Smooth muscle cell (in vitro differentiated cells): ENCODE data around the gene NHERF1. TPM values are rescaled to one million over a fixed set of nuclear protein-coding genes. Genes with fewer than 3 reads are reported as not detected.

Source experiments
- DNase-seq: peaks from one replicate; lab custom pipeline; 2025; ENCODE audit not compliant: unreplicated experiment; lab: John Stamatoyannopoulos, UW
- H2AFZ ChIP-seq: fragments of 200-600 bp; sonication (generic); 2 replicates; pipeline ENCODE4 v1.6.0; 2016; ENCODE audit warnings: antibody characterized with exemption, low read depth, mild to moderate bottlenecking
- H3F3A ChIP-seq: fragments of 200-600 bp; sonication (generic); 2 replicates; pipeline ENCODE4 v1.6.0; 2017; ENCODE audit warnings: antibody characterized with exemption, low read depth
- H3K27ac ChIP-seq: fragments of 200-600 bp; sonication (generic); 2 replicates; pipeline ENCODE4 v1.5.1; 2016; ENCODE audit warnings: low read depth, mild to moderate bottlenecking
- H3K27me3 ChIP-seq: fragments of 200-600 bp; sonication (generic); 2 replicates; pipeline ENCODE4 v1.6.1; 2016; ENCODE audit warnings: low read depth, mild to moderate bottlenecking
- H3K36me3 ChIP-seq: fragments of 200-600 bp; sonication (generic); 2 replicates; pipeline ENCODE4 v1.5.1; 2016; ENCODE audit warnings: low read depth
- H3K4me1 ChIP-seq: fragments of 200-600 bp; sonication (generic); 2 replicates; pipeline ENCODE4 v1.5.1; 2016; ENCODE audit warnings: low read depth
- H3K4me2 ChIP-seq: fragments of 200-600 bp; sonication (generic); 2 replicates; pipeline ENCODE4 v1.6.0; 2016; ENCODE audit warnings: mild to moderate bottlenecking
- H3K4me3 ChIP-seq: fragments of 200-600 bp; sonication (generic); 2 replicates; pipeline ENCODE4 v1.5.1; 2016; ENCODE audit warnings: mild to moderate bottlenecking
- H3K79me2 ChIP-seq: fragments of 200-600 bp; sonication (generic); 2 replicates; pipeline ENCODE4 v1.6.0; 2016; ENCODE audit warnings: low read depth, mild to moderate bottlenecking
- H3K9ac ChIP-seq: fragments of 200-600 bp; sonication (generic); 2 replicates; pipeline ENCODE4 v1.6.0; 2016; ENCODE audit warnings: low read depth
- H3K9me3 ChIP-seq: fragments of 200-600 bp; sonication (generic); replicated peaks from 2 replicates; pipeline ENCODE4 v1.5.1; 2016; ENCODE audit warnings: low read depth
- H4K20me1 ChIP-seq: fragments of 200-600 bp; sonication (generic); 2 replicates; pipeline ENCODE4 v1.6.0; 2016; ENCODE audit warnings: low read depth
- WGBS: methylation state at CpG from one replicate; pipeline ENCODE4 v1.1.7; 2016; ENCODE audit warnings: low lambda C conversion rate; 5-methylcytosine and 5-hydroxymethylcytosine counted together
- polyA plus RNA-seq: library from polyadenylated mRNA; unstranded; fragments of >200 nt; fragmentation: Nextera tagmentation; extraction: Ambion mirVana; gene quantifications from 2 replicates; pipeline ENCODE4 v1.2.1, GENCODE V29; 2016
- total RNA-seq: library from RNA; depleted of rRNA; stranded (reverse); fragments of >200 nt; gene quantifications from 2 replicates; pipeline ENCODE4 v1.2.3, GENCODE V29; 2014
- TF ChIP-seq, protein P1 (sequence below): fragments of 200-600 bp; sonication (generic); IDR thresholded peaks from 2 replicates; pipeline ENCODE4 v1.5.1; 2017; ENCODE audit warnings: borderline replicate concordance, mild to moderate bottlenecking, antibody characterized with exemption; ENCODE audit not compliant: insufficient read depth, poor library complexity, severe bottlenecking

Gene NHERF1
- total and polyA plus RNA-seq, 2 experiments from 2014 or later = 23.2 to 31.9 TPM

DNA sequence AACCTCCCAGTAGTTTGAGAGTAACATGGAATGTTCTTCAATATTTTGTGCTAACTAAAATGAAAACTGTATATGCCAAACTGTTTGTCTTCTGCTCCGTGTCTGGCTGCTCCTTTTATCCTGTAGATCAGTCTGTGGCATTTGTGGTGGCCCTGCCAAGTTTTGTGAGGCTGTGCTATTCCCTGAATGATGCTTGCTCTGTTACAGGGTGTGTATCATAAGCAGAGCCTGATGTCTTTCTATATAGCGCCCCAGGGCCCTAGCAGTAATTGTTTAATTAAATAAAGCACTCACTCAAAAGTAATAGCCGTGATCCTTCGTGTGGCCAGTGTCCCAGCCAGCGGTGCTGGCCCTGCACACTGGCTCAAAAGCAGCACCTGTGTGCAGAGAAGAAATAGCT lies 55.5 kb downstream of the NHERF1 start:
- no peak overlapping the region for H3K4me2 ChIP-seq
- H3F3A ChIP-seq = no peaks in the 10 kb centered on the region
- 96% methylated on average over 5 of the region's 5 CpGs for WGBS
- no peaks in the 10 kb centered on the region for H3K79me2 ChIP-seq
- H3K9me3 ChIP-seq = no peaks in the 10 kb centered on the region
- H3K27ac ChIP-seq = no peak overlapping the region
- H3K27me3 ChIP-seq = no peaks in the 10 kb centered on the region
- H3K36me3 ChIP-seq = no peaks in the 10 kb centered on the region
- H3K9ac ChIP-seq = no peak overlapping the region
- no peak overlapping the region for H3K4me3 ChIP-seq
- TF ChIP-seq, protein P1, sequence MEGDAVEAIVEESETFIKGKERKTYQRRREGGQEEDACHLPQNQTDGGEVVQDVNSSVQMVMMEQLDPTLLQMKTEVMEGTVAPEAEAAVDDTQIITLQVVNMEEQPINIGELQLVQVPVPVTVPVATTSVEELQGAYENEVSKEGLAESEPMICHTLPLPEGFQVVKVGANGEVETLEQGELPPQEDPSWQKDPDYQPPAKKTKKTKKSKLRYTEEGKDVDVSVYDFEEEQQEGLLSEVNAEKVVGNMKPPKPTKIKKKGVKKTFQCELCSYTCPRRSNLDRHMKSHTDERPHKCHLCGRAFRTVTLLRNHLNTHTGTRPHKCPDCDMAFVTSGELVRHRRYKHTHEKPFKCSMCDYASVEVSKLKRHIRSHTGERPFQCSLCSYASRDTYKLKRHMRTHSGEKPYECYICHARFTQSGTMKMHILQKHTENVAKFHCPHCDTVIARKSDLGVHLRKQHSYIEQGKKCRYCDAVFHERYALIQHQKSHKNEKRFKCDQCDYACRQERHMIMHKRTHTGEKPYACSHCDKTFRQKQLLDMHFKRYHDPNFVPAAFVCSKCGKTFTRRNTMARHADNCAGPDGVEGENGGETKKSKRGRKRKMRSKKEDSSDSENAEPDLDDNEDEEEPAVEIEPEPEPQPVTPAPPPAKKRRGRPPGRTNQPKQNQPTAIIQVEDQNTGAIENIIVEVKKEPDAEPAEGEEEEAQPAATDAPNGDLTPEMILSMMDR = no peak
- no peaks in the 10 kb centered on the region for H3K4me1 ChIP-seq
- no peaks in the 10 kb centered on the region for H4K20me1 ChIP-seq
- H2AFZ ChIP-seq = no peak overlapping the region
- DNase-seq = no peak

DNA sequence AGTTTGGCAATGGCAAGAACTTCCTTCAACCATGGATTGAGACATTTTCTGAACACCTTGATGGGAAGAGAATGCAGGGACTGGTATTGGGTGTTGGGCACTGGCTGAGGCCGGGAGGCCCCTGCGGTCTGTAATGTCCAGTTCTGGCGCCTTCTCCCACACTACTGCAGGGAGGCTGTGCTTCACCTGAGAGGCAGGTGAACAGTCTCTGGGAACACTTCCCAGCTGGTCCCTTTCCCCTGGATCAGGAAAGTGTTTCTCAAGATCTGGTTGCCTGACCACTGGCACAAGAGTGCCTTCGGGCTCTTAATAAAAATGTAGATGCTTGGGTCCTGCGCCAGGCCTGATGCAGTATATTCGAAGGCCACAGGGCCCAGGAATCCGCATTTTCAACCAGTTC lies 56.3 kb downstream of the NHERF1 start:
- WGBS = 96% methylated on average over 7 of the region's 7 CpGs
- Histone ChIP-seq H3F3A (no peaks in the 10 kb centered on the region), H3K27me3 (no peaks in the 10 kb centered on the region), H3K79me2 (no peaks in the 10 kb centered on the region), H2AFZ (no peak overlapping the region), H3K4me3 (no peak overlapping the region), H3K9me3 (no peaks in the 10 kb centered on the region), H3K4me1 (no peaks in the 10 kb centered on the region), H4K20me1 (no peaks in the 10 kb centered on the region), H3K36me3 (no peaks in the 10 kb centered on the region), H3K9ac (no peak overlapping the region), H3K4me2 (no peak overlapping the region), H3K27ac (no peak overlapping the region)
- TF ChIP-seq, protein P1 = no peak
- DNase-seq = no peak

DNA sequence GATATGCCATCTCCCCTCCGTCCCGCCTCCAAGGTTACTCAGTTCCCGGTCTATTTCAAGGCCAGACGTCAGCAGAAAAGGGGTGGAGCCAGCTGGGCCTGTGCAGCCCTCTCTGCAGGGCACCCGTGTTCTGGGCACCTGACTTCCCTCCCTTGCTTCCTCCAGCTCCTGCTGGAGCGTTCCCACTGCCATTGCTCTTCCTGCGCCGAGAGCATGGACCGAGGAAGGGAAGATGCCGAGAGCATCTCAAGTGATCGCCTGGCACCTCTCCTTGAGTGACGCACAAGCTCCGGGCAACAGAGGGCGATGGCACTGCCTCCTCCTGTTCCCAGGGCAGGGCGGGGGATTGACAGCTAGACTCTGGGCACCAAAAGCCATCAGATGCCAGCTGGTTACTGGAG lies 57.2 kb downstream of the NHERF1 start:
- Histone ChIP-seq H3K27ac (no peak overlapping the region), H3K4me2 (no peak overlapping the region), H3K27me3 (no peaks in the 10 kb centered on the region), H3K79me2 (no peaks in the 10 kb centered on the region), H3K4me3 (no peak overlapping the region), H4K20me1 (peaks cover 1% of the 10 kb centered on the region), H3K9me3 (no peaks in the 10 kb centered on the region), H3K4me1 (no peaks in the 10 kb centered on the region), H3F3A (no peaks in the 10 kb centered on the region), H2AFZ (no peak overlapping the region), H3K9ac (no peak overlapping the region), H3K36me3 (no peaks in the 10 kb centered on the region)
- TF ChIP-seq, protein P1 = no peak
- DNase-seq = no peak
- 91% methylated on average over 15 of the region's 15 CpGs for WGBS

DNA sequence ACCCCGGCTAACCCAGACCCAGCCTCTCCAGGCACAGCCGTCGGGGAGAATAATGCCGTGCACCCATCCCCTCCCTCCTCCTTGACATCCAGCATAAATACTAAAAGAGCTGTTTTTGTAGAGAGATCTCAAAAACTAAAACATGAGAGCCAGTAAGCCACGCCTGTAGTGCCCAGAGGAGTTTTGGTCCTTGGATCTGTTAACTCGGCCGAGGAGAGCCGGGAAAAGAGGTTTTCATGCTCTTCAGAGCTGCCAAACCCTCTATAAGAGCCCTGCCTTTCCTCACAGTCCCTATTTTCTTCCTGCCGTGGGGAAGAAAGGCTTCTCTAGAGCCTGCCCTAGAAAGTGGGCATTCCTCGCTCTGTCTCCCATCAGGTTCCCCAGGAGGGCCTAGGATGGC lies 57.9 kb downstream of the NHERF1 start:
- no peak for DNase-seq
- no peaks in the 10 kb centered on the region for H3K79me2 ChIP-seq
- TF ChIP-seq, protein P1 = no peak
- no peak overlapping the region for H2AFZ ChIP-seq
- 94% methylated on average over 10 of the region's 10 CpGs for WGBS
- no peaks in the 10 kb centered on the region for H3K9me3 ChIP-seq
- H3K4me2 ChIP-seq = no peak overlapping the region
- H3K27ac ChIP-seq = no peak overlapping the region
- no peaks in the 10 kb centered on the region for H3K27me3 ChIP-seq
- no peaks in the 10 kb centered on the region for H3K36me3 ChIP-seq
- no peak overlapping the region for H3K9ac ChIP-seq
- no peaks in the 10 kb centered on the region for H3K4me1 ChIP-seq
- no peak overlapping the region for H3K4me3 ChIP-seq
- H4K20me1 ChIP-seq = peaks cover 6% of the 10 kb centered on the region
- no peaks in the 10 kb centered on the region for H3F3A ChIP-seq
